ENCODE measurements around the gene SDSL.

- TF ChIP-seq CTCF (conservative IDR thresholded peaks at IDR 0.05; ENCODE audit: low read depth, low read length) (no peak), MAFK (IDR thresholded peaks at IDR 0.05; ENCODE audit: low read depth, low read length) (no peak)
Measured at GRCh38 chr12:113466454-113467141, 44.4 kb downstream of the SDSL start.
